HG02884 (cell line): ENCODE data around the gene FKRP.

Source experiments
- ATAC-seq: cut with Tn5 transposase; IDR thresholded peaks from one replicate; pipeline ENCODE4 v1.9.1; 2021; ENCODE audit warnings: mild to moderate bottlenecking, moderate library complexity; ENCODE audit not compliant: unreplicated experiment

FKRP gene

GRCh38 chr19:46719629-46720502 lies 26.0 kb upstream of the FKRP start:
- no peak for ATAC-seq

GRCh38 chr19:46720503-46721239 lies 25.2 kb upstream of the FKRP start:
- no peak for ATAC-seq

- ATAC-seq, result no peak
Measured at GRCh38 chr19:46721269-46722003, 24.4 kb upstream of the FKRP start.

- ATAC-seq, result no peak
Measured at GRCh38 chr19:46722004-46722380, 23.9 kb upstream of the FKRP start.

GRCh38 chr19:46722421-46723022 lies 23.3 kb upstream of the FKRP start:
- ATAC-seq, result no peak

- no peak for ATAC-seq
Measured at GRCh38 chr19:46723023-46723461, 22.8 kb upstream of the FKRP start.

- ATAC-seq, result no peak
Measured at GRCh38 chr19:46723471-46723870, 22.4 kb upstream of the FKRP start.

- no peak for ATAC-seq
Measured at GRCh38 chr19:46724468-46724867, 21.4 kb upstream of the FKRP start.

- no peak for ATAC-seq
Measured at GRCh38 chr19:46725036-46725820, 20.6 kb upstream of the FKRP start.

- ATAC-seq, result no peak
Measured at GRCh38 chr19:46725859-46726393, 19.9 kb upstream of the FKRP start.

GRCh38 chr19:46726551-46726950 lies 19.3 kb upstream of the FKRP start:
- no peak for ATAC-seq

- ATAC-seq, result no peak
Measured at GRCh38 chr19:46726971-46727501, 18.8 kb upstream of the FKRP start.

GRCh38 chr19:46727757-46728156 lies 18.1 kb upstream of the FKRP start:
- no peak for ATAC-seq

GRCh38 chr19:46728208-46728607 lies 17.6 kb upstream of the FKRP start:
- ATAC-seq, result no peak

GRCh38 chr19:46728693-46729339 lies 17.0 kb upstream of the FKRP start:
- no peak for ATAC-seq

- ATAC-seq, result no peak
Measured at GRCh38 chr19:46729696-46730095, 16.2 kb upstream of the FKRP start.

- no peak for ATAC-seq
Measured at GRCh38 chr19:46730187-46730586, 15.7 kb upstream of the FKRP start.

GRCh38 chr19:46730595-46730994 lies 15.3 kb upstream of the FKRP start:
- ATAC-seq, result no peak

- no peak for ATAC-seq
Measured at GRCh38 chr19:46731007-46731501, 14.8 kb upstream of the FKRP start.
